K562 (cell line): ENCODE results near the gene LDLRAD3. TPM values are rescaled to one million over a fixed set of nuclear protein-coding genes. Genes with fewer than 3 reads are reported as not detected.

Experiments
- ATAC-seq: fragments of 200-7000 bp; cut with Tn5 transposase; 3 replicates; pipeline ENCODE4 v1.9.1; 2020; ENCODE audit warnings: moderate library complexity
- BruUV-seq: library from RNA; stranded (reverse); fragments of 400-500 nt; replicated peaks from 2 replicates; lab custom pipeline; 2021; lab: Mats Ljungman, UMichigan
- CTCF ChIA-PET: fragments of 300-600 bp; formaldehyde crosslinking; extraction: SDS; loops from one replicate; lab custom pipeline; 2021; ENCODE audit warnings: low intra/inter-chr PET ratio; lab: Yijun Ruan, JAX
- POLR2A ChIA-PET: fragments of 300-600, 350-650 bp; sonication (Branson Sonifier 250); formaldehyde crosslinking; extraction: SDS; loops from one replicate; lab custom pipeline; 2021; ENCODE audit warnings: antibody characterized with exemption, inconsistent platforms; lab: Yijun Ruan, JAX
- DNase-seq, 4 experiments: peaks; one replicate each; pipeline versions ENCODE4 v3.0.0 to v3.0.0-alpha.2; 2011 to 2018; ENCODE audit warnings: low spot score in 3 of 4, mixed read lengths in 3 of 4; ENCODE audit errors: extremely low read depth in 1 of 4
- FAIRE-seq: peaks from 2 replicates; lab custom pipeline; 2011; peaks lifted over from hg19 to GRCh38; lab: Jason Lieb, UNC
- H2AFZ ChIP-seq: 2 replicates; pipeline ENCODE4 v1.6.0; 2011; ENCODE audit warnings: low read depth, low read length, control low read depth, inconsistent platforms
- H3K27ac ChIP-seq: fragments of 200-600 bp; 3 replicates; pipeline ENCODE4 v1.8.0; 2011; ENCODE audit warnings: low read depth, mild to moderate bottlenecking, control low read depth, inconsistent platforms, low read length, moderate library complexity, mixed read lengths; ENCODE audit errors: extremely low read depth
- H3K27me3 ChIP-seq, 2 experiments: fragments of 300-600 bp in 1 of 2; 2 replicates in 1 of 2; 3 replicates in 1 of 2; pipeline versions ENCODE4 v1.6.0 to v1.8.0; 2011; ENCODE audit warnings: inconsistent platforms in 2 of 2, low read length in 2 of 2, mild to moderate bottlenecking in 1 of 2, mixed read lengths in 1 of 2, moderate library complexity in 1 of 2; ENCODE audit not compliant: control insufficient read depth in 2 of 2, insufficient read depth in 2 of 2
- H3K36me3 ChIP-seq: fragments of 300-600 bp; 3 replicates; pipeline ENCODE4 v1.8.0; 2011; ENCODE audit warnings: mild to moderate bottlenecking, low read length, inconsistent platforms; ENCODE audit not compliant: control insufficient read depth, insufficient read depth
- H3K4me1 ChIP-seq, 2 experiments: fragments of 200-600 bp in 1 of 2; replicated peaks in 1 of 2; 2 replicates in 1 of 2; 3 replicates in 1 of 2; pipeline versions ENCODE4 v1.5.1 to v1.8.0; 2011; ENCODE audit warnings: inconsistent platforms in 2 of 2, low read length in 2 of 2, mild to moderate bottlenecking in 1 of 2, mixed read lengths in 1 of 2, moderate library complexity in 1 of 2; ENCODE audit not compliant: control insufficient read depth in 2 of 2, insufficient read depth in 2 of 2
- H3K4me2 ChIP-seq: 2 replicates; pipeline ENCODE4 v1.6.1; 2011; ENCODE audit warnings: low read length, control low read depth, inconsistent platforms, mixed read lengths; ENCODE audit not compliant: insufficient read depth
- H3K4me3 ChIP-seq: fragments of 200-600 bp; sonication (generic), shearing (Covaris generic); 2 replicates; pipeline ENCODE4 v1.5.1; 2016; ENCODE audit warnings: control low read depth, inconsistent platforms
- H3K79me2 ChIP-seq: fragments of 200-600 bp; 3 replicates; pipeline ENCODE4 v1.8.0; 2011; ENCODE audit warnings: low read length, inconsistent platforms; ENCODE audit not compliant: control insufficient read depth, insufficient read depth
- H3K9ac ChIP-seq, 2 experiments: 2 replicates each; pipeline versions ENCODE4 v1.6.0 to v1.6.1; 2011; ENCODE audit warnings: low read depth in 2 of 2, low read length in 2 of 2, control low read depth in 1 of 2, inconsistent platforms in 1 of 2, mild to moderate bottlenecking in 1 of 2, mixed read lengths in 1 of 2; ENCODE audit not compliant: insufficient read depth in 1 of 2
- H3K9me1 ChIP-seq: one replicate; pipeline ENCODE4 v1.6.0; 2011; ENCODE audit warnings: inconsistent platforms, mild to moderate bottlenecking, low read length, moderate library complexity; ENCODE audit not compliant: control insufficient read depth, insufficient read depth
- H3K9me3 ChIP-seq: replicated peaks from 2 replicates; pipeline ENCODE4 v1.5.1; 2011; ENCODE audit warnings: low read depth, low read length, inconsistent platforms; ENCODE audit not compliant: control insufficient read depth, insufficient read depth
- H4K20me1 ChIP-seq: replicated peaks from 2 replicates; pipeline ENCODE4 v1.6.1; 2011; ENCODE audit warnings: low read length, inconsistent platforms, mixed read lengths; ENCODE audit not compliant: control insufficient read depth, insufficient read depth
- CBFA2T3 ChIP-seq: fragments of 450-650 bp; IDR thresholded peaks from 2 replicates; pipeline ENCODE4 v1.6.1; 2017
- RCOR1 ChIP-seq, 2 experiments: IDR thresholded peaks; 2 replicates each; pipeline ENCODE4 v1.6.1; 2012; ENCODE audit warnings: low read depth in 2 of 2, low read length in 2 of 2, borderline replicate concordance in 1 of 2, improper control_type of control experiment in 1 of 2
- YBX1 ChIP-seq: fragments of 450-650 bp; IDR thresholded peaks from 2 replicates; pipeline ENCODE4 v1.7.1; 2016; ENCODE audit warnings: mild to moderate bottlenecking
- WGBS: fragments of 100-300 bp; shearing (Covaris generic); methylation state at CpG from one replicate; pipeline ENCODE4 v1.1.6; 2016; ENCODE audit warnings: low coverage, mixed read lengths; ENCODE audit not compliant: insufficient coverage; ENCODE audit errors: missing lambda C conversion rate; 5-methylcytosine and 5-hydroxymethylcytosine counted together
- in situ Hi-C: fragments of 300-500 bp; cut with MboI; formaldehyde crosslinking; loops from 4 replicates; pipeline ENCODE4 v1.15.0; 2018; ENCODE audit warnings: inconsistent platforms, mixed read lengths
- intact Hi-C: fragments of 100-400 bp; cut with micrococcal nuclease; formaldehyde crosslinking; loops from 2 replicates; pipeline ENCODE4 v1.14.2; 2022
- polyA plus RNA-seq, 8 experiments: library from polyadenylated mRNA; depleted of rRNA in 4 of 8; stranded (reverse) in 5 of 8; unstranded in 3 of 8; fragments of >200 nt; fragmentation: Nextera tagmentation in 2 of 8; fragmentation: Illumina TruSeq in 1 of 8; extraction: Ambion mirVana in 2 of 8; extraction: Trizol in 1 of 8; gene quantifications; 2 replicates each; pipeline versions ENCODE4 v1.2.1 to v1.2.3, GENCODE V29; 2011 to 2014; ENCODE audit warnings: inconsistent platforms in 1 of 8, missing spikeins in 1 of 8
- total RNA-seq, 7 experiments: library from RNA; depleted of rRNA in 6 of 7; stranded (reverse); fragments of >200 nt in 6 of 7; fragmentation: Illumina TruSeq in 2 of 7; extraction: Trizol in 2 of 7; gene quantifications; 2 replicates each; pipeline versions ENCODE4 v1.2.1 to v1.2.3, GENCODE V29; 2011 to 2021; ENCODE audit warnings: low replicate concordance in 1 of 7
- TF ChIP-seq, protein P1 (sequence below): fragments of 450-650 bp; IDR thresholded peaks from 2 replicates; pipeline ENCODE4 v1.6.1; 2016; ENCODE audit warnings: mild to moderate bottlenecking

Gene LDLRAD3
- total and polyA plus RNA-seq, 9 of the 15 experiments (the other 6 are each of a cell fraction or from before 2014, with no cell fraction given), result 0.73 to 7.2 (median 3.5) TPM

DNA sequence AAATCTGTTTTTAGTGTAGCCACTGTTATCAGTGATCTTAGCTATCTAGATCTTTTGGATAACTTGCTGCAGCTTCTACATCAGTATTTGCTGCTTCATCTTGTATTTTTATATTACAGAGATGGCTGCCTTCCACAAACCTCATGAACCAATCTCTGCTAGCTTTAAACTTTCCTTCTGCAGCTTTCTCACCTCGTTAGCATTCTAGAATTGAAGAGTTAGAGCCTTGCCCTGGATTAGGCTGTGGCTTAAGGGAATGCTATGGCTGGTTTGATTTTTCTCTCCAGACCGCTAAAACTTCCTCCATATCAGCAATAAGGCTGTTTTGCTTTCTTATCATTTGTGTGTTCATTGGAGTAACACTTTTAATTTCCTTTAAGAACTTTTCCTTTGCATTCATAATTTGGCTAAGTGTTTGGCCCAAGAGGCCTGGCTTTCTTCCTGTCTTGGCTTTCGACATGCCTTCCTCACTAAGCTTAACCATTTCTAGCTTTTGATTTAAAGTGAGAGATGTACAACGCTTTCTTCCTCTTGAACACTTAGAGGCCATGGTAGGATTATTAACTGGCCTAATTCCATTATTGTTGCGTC lies 51.9 kb downstream of the LDLRAD3 start:
- Histone ChIP-seq H3K9me1 (no peaks in the 10 kb centered on the region), H2AFZ (no peak overlapping the region), H3K9me3 (no peaks in the 10 kb centered on the region), H3K27ac (no peak overlapping the region), H3K4me2 (no peak overlapping the region), H3K9ac (no peak overlapping the region), H3K79me2 (no peaks in the 10 kb centered on the region), H3K36me3 (no peaks in the 10 kb centered on the region), H3K4me1 (no peaks in the 10 kb centered on the region), H3K4me3 (no peak overlapping the region), H4K20me1 (no peaks in the 10 kb centered on the region), H3K27me3 (peaks cover 3 to 4% of the 10 kb centered on the region in 2 experiments; a peak in 2 of 5 replicates)
- TF ChIP-seq YBX1 (no peak), CBFA2T3 (no peak), RCOR1 (IDR thresholded peaks at IDR 0.05; ENCODE audit: borderline replicate concordance in 1 of 2, low read depth in 2 of 2, low read length in 2 of 2) (no peak)
- TF ChIP-seq, protein P1, sequence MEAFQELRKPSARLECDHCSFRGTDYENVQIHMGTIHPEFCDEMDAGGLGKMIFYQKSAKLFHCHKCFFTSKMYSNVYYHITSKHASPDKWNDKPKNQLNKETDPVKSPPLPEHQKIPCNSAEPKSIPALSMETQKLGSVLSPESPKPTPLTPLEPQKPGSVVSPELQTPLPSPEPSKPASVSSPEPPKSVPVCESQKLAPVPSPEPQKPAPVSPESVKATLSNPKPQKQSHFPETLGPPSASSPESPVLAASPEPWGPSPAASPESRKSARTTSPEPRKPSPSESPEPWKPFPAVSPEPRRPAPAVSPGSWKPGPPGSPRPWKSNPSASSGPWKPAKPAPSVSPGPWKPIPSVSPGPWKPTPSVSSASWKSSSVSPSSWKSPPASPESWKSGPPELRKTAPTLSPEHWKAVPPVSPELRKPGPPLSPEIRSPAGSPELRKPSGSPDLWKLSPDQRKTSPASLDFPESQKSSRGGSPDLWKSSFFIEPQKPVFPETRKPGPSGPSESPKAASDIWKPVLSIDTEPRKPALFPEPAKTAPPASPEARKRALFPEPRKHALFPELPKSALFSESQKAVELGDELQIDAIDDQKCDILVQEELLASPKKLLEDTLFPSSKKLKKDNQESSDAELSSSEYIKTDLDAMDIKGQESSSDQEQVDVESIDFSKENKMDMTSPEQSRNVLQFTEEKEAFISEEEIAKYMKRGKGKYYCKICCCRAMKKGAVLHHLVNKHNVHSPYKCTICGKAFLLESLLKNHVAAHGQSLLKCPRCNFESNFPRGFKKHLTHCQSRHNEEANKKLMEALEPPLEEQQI, result no peak
- intact Hi-C loops, result no loop called here
- CTCF ChIA-PET, result no interaction called here
- in situ Hi-C loops, result no loop called here
- ATAC-seq (no peak), DNase-seq (no peak), FAIRE-seq (no peak)
- no TSS peak for BruUV-seq
- WGBS, result 7% methylated on average over 4 of the region's 5 CpGs
- POLR2A ChIA-PET, result interaction anchor here (0.5 kb wide), 1 partner anchor 393 kb away, joined by 4 read pairs; no protein-coding TSS in a partner anchor
